ENCODE results near the gene TMEM121B.
A peak's percentile ranks its signal among the peaks of the same experiment; 100 is the strongest.

DNA sequence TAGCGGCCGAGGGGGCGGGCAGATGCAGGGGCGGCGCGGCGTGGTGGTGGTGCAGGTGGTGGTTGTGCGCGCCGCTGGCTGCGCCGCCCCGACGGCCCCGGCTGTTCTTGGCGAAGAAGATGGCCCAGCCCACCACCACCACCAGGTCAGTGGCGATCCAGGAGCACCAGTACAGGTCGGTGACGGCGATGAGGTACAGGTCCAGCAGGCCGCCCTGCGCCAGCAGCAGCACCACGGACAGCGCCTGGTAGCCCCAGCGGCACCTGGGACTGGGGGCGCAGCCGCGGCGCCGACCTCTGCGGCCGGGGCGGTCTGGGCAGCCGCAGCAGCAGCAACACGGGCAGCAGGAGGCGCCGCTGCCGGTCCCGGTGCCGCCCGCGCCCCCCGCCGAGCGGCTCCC is 879 bp downstream of the TMEM121B start:
- TF ChIP-seq, protein P1, sequence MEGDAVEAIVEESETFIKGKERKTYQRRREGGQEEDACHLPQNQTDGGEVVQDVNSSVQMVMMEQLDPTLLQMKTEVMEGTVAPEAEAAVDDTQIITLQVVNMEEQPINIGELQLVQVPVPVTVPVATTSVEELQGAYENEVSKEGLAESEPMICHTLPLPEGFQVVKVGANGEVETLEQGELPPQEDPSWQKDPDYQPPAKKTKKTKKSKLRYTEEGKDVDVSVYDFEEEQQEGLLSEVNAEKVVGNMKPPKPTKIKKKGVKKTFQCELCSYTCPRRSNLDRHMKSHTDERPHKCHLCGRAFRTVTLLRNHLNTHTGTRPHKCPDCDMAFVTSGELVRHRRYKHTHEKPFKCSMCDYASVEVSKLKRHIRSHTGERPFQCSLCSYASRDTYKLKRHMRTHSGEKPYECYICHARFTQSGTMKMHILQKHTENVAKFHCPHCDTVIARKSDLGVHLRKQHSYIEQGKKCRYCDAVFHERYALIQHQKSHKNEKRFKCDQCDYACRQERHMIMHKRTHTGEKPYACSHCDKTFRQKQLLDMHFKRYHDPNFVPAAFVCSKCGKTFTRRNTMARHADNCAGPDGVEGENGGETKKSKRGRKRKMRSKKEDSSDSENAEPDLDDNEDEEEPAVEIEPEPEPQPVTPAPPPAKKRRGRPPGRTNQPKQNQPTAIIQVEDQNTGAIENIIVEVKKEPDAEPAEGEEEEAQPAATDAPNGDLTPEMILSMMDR (IDR thresholded peaks at IDR 0.05; ENCODE audit: low read depth, low read length, missing input control): peak; percentile 2
- no peak for TF ChIP-seq GABPA (IDR thresholded peaks at IDR 0.05 in 1 of 2, conservative IDR thresholded peaks at IDR 0.05 in 1 of 2)
- TF ChIP-seq, protein P2, sequence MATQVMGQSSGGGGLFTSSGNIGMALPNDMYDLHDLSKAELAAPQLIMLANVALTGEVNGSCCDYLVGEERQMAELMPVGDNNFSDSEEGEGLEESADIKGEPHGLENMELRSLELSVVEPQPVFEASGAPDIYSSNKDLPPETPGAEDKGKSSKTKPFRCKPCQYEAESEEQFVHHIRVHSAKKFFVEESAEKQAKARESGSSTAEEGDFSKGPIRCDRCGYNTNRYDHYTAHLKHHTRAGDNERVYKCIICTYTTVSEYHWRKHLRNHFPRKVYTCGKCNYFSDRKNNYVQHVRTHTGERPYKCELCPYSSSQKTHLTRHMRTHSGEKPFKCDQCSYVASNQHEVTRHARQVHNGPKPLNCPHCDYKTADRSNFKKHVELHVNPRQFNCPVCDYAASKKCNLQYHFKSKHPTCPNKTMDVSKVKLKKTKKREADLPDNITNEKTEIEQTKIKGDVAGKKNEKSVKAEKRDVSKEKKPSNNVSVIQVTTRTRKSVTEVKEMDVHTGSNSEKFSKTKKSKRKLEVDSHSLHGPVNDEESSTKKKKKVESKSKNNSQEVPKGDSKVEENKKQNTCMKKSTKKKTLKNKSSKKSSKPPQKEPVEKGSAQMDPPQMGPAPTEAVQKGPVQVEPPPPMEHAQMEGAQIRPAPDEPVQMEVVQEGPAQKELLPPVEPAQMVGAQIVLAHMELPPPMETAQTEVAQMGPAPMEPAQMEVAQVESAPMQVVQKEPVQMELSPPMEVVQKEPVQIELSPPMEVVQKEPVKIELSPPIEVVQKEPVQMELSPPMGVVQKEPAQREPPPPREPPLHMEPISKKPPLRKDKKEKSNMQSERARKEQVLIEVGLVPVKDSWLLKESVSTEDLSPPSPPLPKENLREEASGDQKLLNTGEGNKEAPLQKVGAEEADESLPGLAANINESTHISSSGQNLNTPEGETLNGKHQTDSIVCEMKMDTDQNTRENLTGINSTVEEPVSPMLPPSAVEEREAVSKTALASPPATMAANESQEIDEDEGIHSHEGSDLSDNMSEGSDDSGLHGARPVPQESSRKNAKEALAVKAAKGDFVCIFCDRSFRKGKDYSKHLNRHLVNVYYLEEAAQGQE (IDR thresholded peaks at IDR 0.05): peak; percentile 98
- TF ChIP-seq SP1 (IDR thresholded peaks at IDR 0.05): no peak
- no peak for TF ChIP-seq FOXA1 (IDR thresholded peaks at IDR 0.05)
- no peak for TF ChIP-seq YY1 (IDR thresholded peaks at IDR 0.05)
- TF ChIP-seq, protein P3, sequence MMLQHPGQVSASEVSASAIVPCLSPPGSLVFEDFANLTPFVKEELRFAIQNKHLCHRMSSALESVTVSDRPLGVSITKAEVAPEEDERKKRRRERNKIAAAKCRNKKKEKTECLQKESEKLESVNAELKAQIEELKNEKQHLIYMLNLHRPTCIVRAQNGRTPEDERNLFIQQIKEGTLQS (IDR thresholded peaks at IDR 0.05): no peak

Data from liver (tissue), 3 donors.